IMR-90 (cell line): ENCODE data around the gene SPTB. TPM values are rescaled to one million over a fixed set of nuclear protein-coding genes. Genes with fewer than 3 reads are reported as not detected.

Experiments
- ATAC-seq: fragments of 200-7000 bp; cut with Tn5 transposase; 2 replicates; pipeline ENCODE4 v1.9.1; 2020; ENCODE audit warnings: low read depth, mild to moderate bottlenecking, moderate library complexity
- BruUV-seq: library from RNA; stranded (reverse); fragments of 400-500 nt; replicated peaks from 2 replicates; lab custom pipeline; 2021; lab: Mats Ljungman, UMichigan
- CTCF ChIA-PET: fragments of 300-600 bp; formaldehyde crosslinking; extraction: SDS; loops from one replicate; lab custom pipeline; 2021; ENCODE audit warnings: antibody characterized with exemption; lab: Yijun Ruan, JAX
- POLR2A ChIA-PET: fragments of 300-600 bp; sonication (Branson Sonifier 250); formaldehyde crosslinking; loops from one replicate; lab custom pipeline; 2022; ENCODE audit warnings: antibody characterized with exemption; ENCODE audit not compliant: unreplicated experiment; lab: Charles Lee
- DNase-seq: peaks from one replicate; pipeline ENCODE4 v3.0.0; 2013
- H2AFZ ChIP-seq: replicated peaks from 2 replicates; pipeline ENCODE3; 2013; ENCODE audit warnings: low read length, mild to moderate bottlenecking; ENCODE audit not compliant: poor library complexity
- H2AK5ac ChIP-seq: 2 replicates; pipeline ENCODE4 v1.6.1; 2013; ENCODE audit warnings: low read depth, low read length, inconsistent platforms
- H2AK9ac ChIP-seq: replicated peaks from 2 replicates; pipeline ENCODE3; 2013; ENCODE audit warnings: mild to moderate bottlenecking, low read depth, low read length, moderate library complexity; ENCODE audit not compliant: poor library complexity
- H2BK120ac ChIP-seq: 2 replicates; pipeline ENCODE4 v1.6.1; 2013; ENCODE audit warnings: low read depth, low read length, inconsistent platforms
- H2BK15ac ChIP-seq: 3 replicates; pipeline ENCODE4 v1.6.1; 2013; ENCODE audit warnings: low read depth, low read length, inconsistent platforms
- H2BK20ac ChIP-seq: 2 replicates; pipeline ENCODE4 v1.6.1; 2013; ENCODE audit warnings: low read depth, mild to moderate bottlenecking, inconsistent platforms, low read length, moderate library complexity
- H2BK5ac ChIP-seq: 2 replicates; pipeline ENCODE4 v1.6.1; 2013; ENCODE audit warnings: mild to moderate bottlenecking, low read depth, low read length, inconsistent platforms; ENCODE audit not compliant: poor library complexity, severe bottlenecking
- H3K14ac ChIP-seq: replicated peaks from 2 replicates; pipeline ENCODE4 v1.6.1; 2013; ENCODE audit warnings: low read depth, low read length, inconsistent platforms
- H3K18ac ChIP-seq: 2 replicates; pipeline ENCODE4 v1.6.1; 2013; ENCODE audit warnings: low read depth, low read length, control low read depth
- H3K23ac ChIP-seq: 2 replicates; pipeline ENCODE4 v1.6.1; 2013; ENCODE audit warnings: low read depth, low read length, inconsistent platforms
- H3K27ac ChIP-seq: 2 replicates; pipeline ENCODE4 v1.5.1; 2013; ENCODE audit warnings: mild to moderate bottlenecking, control low read depth, low read length; ENCODE audit not compliant: insufficient read depth
- H3K27me3 ChIP-seq: 2 replicates; pipeline ENCODE4 v1.6.1; 2013; ENCODE audit warnings: low read length; ENCODE audit not compliant: control insufficient read depth, insufficient read depth
- H3K36me3 ChIP-seq: 2 replicates; pipeline ENCODE4 v1.6.1; 2013; ENCODE audit warnings: low read length, mixed read lengths; ENCODE audit not compliant: control insufficient read depth, insufficient read depth
- H3K4ac ChIP-seq: 2 replicates; pipeline ENCODE4 v1.6.1; 2013; ENCODE audit warnings: low read depth, low read length, inconsistent platforms
- H3K4me1 ChIP-seq: 2 replicates; pipeline ENCODE4 v1.6.1; 2013; ENCODE audit warnings: low read length, mixed read lengths; ENCODE audit not compliant: control insufficient read depth, insufficient read depth
- H3K4me2 ChIP-seq: 2 replicates; pipeline ENCODE4 v1.6.1; 2013; ENCODE audit warnings: low read depth, mild to moderate bottlenecking, control low read depth, low read length, moderate library complexity
- H3K4me3 ChIP-seq: 2 replicates; pipeline ENCODE4 v1.5.1; 2013; ENCODE audit warnings: low read depth, mild to moderate bottlenecking, control low read depth, low read length, moderate library complexity; ENCODE audit not compliant: insufficient read depth
- H3K56ac ChIP-seq: 2 replicates; pipeline ENCODE4 v1.6.1; 2013; ENCODE audit warnings: low read length, inconsistent platforms; ENCODE audit not compliant: insufficient read depth; ENCODE audit errors: extremely low read depth
- H3K79me1 ChIP-seq, 2 experiments: 2 replicates each; pipeline ENCODE4 v1.6.1; 2013; ENCODE audit warnings: low read length in 2 of 2, inconsistent platforms in 1 of 2, low read depth in 1 of 2
- H3K9ac ChIP-seq: 2 replicates; pipeline ENCODE4 v1.6.1; 2013; ENCODE audit warnings: low read depth, low read length, control low read depth
- H3K9me1 ChIP-seq: 2 replicates; pipeline ENCODE4 v1.6.1; 2013; ENCODE audit warnings: low read length, inconsistent platforms; ENCODE audit not compliant: insufficient read depth
- H3K9me3 ChIP-seq: 2 replicates; pipeline ENCODE4 v1.6.1; 2013; ENCODE audit warnings: low read length; ENCODE audit not compliant: control insufficient read depth, insufficient read depth
- H4K20me1 ChIP-seq: 2 replicates; pipeline ENCODE4 v1.6.1; 2013; ENCODE audit warnings: low read length, inconsistent platforms; ENCODE audit not compliant: insufficient read depth
- H4K5ac ChIP-seq: 2 replicates; pipeline ENCODE4 v1.6.1; 2013; ENCODE audit warnings: mild to moderate bottlenecking, low read depth, low read length, control low read depth
- H4K8ac ChIP-seq, 2 experiments: 2 replicates each; pipeline ENCODE4 v1.6.1; 2013; ENCODE audit warnings: low read depth in 2 of 2, low read length in 2 of 2, control low read depth in 1 of 2, inconsistent platforms in 1 of 2
- H4K91ac ChIP-seq: 2 replicates; pipeline ENCODE4 v1.6.1; 2013; ENCODE audit warnings: low read depth, low read length, inconsistent platforms; ENCODE audit not compliant: insufficient read depth
- CEBPB ChIP-seq: IDR thresholded peaks from 2 replicates; pipeline ENCODE4 v1.6.1; 2012; ENCODE audit warnings: low read depth, low read length, improper control_type of control experiment
- FOS ChIP-seq: fragments of 150-350 bp; IDR thresholded peaks from 2 replicates; pipeline ENCODE4 v1.6.1; 2016; ENCODE audit warnings: low read depth, low read length
- MAFK ChIP-seq: IDR thresholded peaks from 2 replicates; pipeline ENCODE4 v1.6.1; 2012; ENCODE audit warnings: low read depth, low read length, improper control_type of control experiment
- MAZ ChIP-seq: IDR thresholded peaks from 2 replicates; pipeline ENCODE4 v1.6.1; 2012; ENCODE audit warnings: low read depth, mild to moderate bottlenecking, low read length, improper control_type of control experiment, moderate library complexity, borderline replicate concordance
- POLR2A ChIP-seq: IDR thresholded peaks from 2 replicates; pipeline ENCODE4 v1.6.1; 2012; ENCODE audit warnings: mild to moderate bottlenecking, low read depth, low read length
- RAD21 ChIP-seq: IDR thresholded peaks from 2 replicates; pipeline ENCODE4 v1.6.1; 2012; ENCODE audit warnings: low read length, improper control_type of control experiment
- RCOR1 ChIP-seq: IDR thresholded peaks from 2 replicates; pipeline ENCODE4 v1.6.1; 2012; ENCODE audit warnings: mild to moderate bottlenecking, low read length, improper control_type of control experiment; ENCODE audit not compliant: insufficient replicate concordance
- SMC3 ChIP-seq: fragments of 150-350 bp; IDR thresholded peaks from 2 replicates; pipeline ENCODE4 v1.6.1; 2016; ENCODE audit warnings: low read depth, mild to moderate bottlenecking, antibody characterized with exemption, low read length, moderate library complexity
- WGBS, 2 experiments: methylation state at CpG; one replicate each; pipeline versions ENCODE4 v1.1.5 to v1.1.7; 2013; ENCODE audit warnings: missing lambda C conversion rate in 2 of 2; ENCODE audit not compliant: insufficient read length in 1 of 2; ENCODE audit errors: extremely low coverage in 2 of 2; 5-methylcytosine and 5-hydroxymethylcytosine counted together
- dilution Hi-C: fragments of 300-500 bp; cut with HindIII; formaldehyde crosslinking; loops from one replicate; pipeline ENCODE4 v1.14.3; 2018; ENCODE audit warnings: low sequenced_read_pairs; ENCODE audit not compliant: unreplicated experiment
- in situ Hi-C: fragments of 300-500 bp; cut with MboI; formaldehyde crosslinking; loops from 3 replicates; pipeline ENCODE4 v1.14.3; 2019; ENCODE audit warnings: low sequenced_read_pairs, inconsistent platforms, mixed read lengths
- intact Hi-C: fragments of 100-400 bp; cut with micrococcal nuclease; formaldehyde crosslinking; loops from 2 replicates; pipeline ENCODE4 v1.10.0; 2022
- polyA plus RNA-seq, 3 experiments: library from polyadenylated mRNA; depleted of rRNA; stranded (reverse); fragments of >200 nt; gene quantifications; 2 replicates each; pipeline ENCODE4 v1.2.3, GENCODE V29; 2012; ENCODE audit warnings: low replicate concordance in 1 of 3
- total RNA-seq: library from RNA; depleted of rRNA; stranded (reverse); fragments of >200 nt; gene quantifications from 2 replicates; pipeline ENCODE4 v1.2.3, GENCODE V29; 2012

SPTB gene
- total and polyA plus RNA-seq, 2 of the 4 experiments (the other 2 are of a cell fraction), result under 0.01 to 0.07 TPM

- H4K91ac ChIP-seq, result no peak overlapping the region
- H4K20me1 ChIP-seq, result no peaks in the 10 kb centered on the region
- H3K27me3 ChIP-seq, result peaks cover 4% of the 10 kb centered on the region
- no peak overlapping the region for H3K4me3 ChIP-seq
- no peak overlapping the region for H2AK5ac ChIP-seq
- ChIA-PET CTCF (no interaction called here), POLR2A (no interaction called here)
- dilution Hi-C loops, result no loop called here
- in situ Hi-C loops, result no loop called here
- no peaks in the 10 kb centered on the region for H3K9me1 ChIP-seq
- 95% methylated on average over 8 of the region's 9 CpGs; no CpG with 5 or more reads in 1 of the 2 experiments for WGBS, 2 experiments
- DNase-seq (no peak), ATAC-seq (no peak)
- H3K9me3 ChIP-seq, result no peaks in the 10 kb centered on the region
- no peak overlapping the region for H3K27ac ChIP-seq
- no peak overlapping the region for H4K5ac ChIP-seq
- H4K8ac ChIP-seq, result no peak overlapping the region
- no peak overlapping the region for H3K9ac ChIP-seq
- no peaks in the 10 kb centered on the region for H3K36me3 ChIP-seq
- H2BK20ac ChIP-seq, result no peak overlapping the region
- H2BK120ac ChIP-seq, result no peak overlapping the region
- no peak for TF ChIP-seq MAZ
- TF ChIP-seq POLR2A, result no peak
- TF ChIP-seq CEBPB, result no peak
- TF ChIP-seq RCOR1, result no peak
- no peak for TF ChIP-seq RAD21
- TF ChIP-seq FOS, result no peak
- no peak for TF ChIP-seq SMC3
- TF ChIP-seq MAFK, result no peak
- H3K23ac ChIP-seq, result no peak overlapping the region
- no peak overlapping the region for H2AFZ ChIP-seq
- intact Hi-C loops, result no loop called here
- no peak overlapping the region for H3K18ac ChIP-seq
- H3K14ac ChIP-seq, result no peak overlapping the region
- H3K79me1 ChIP-seq, result no peaks in the 10 kb centered on the region
- H3K4ac ChIP-seq, result no peak overlapping the region
- H3K4me2 ChIP-seq, result no peak overlapping the region
- no peak overlapping the region for H3K56ac ChIP-seq
- H2BK5ac ChIP-seq, result no peak overlapping the region
- H2AK9ac ChIP-seq, result no peak overlapping the region
- no peak overlapping the region for H2BK15ac ChIP-seq
- no TSS peak for BruUV-seq
- peaks cover 9% of the 10 kb centered on the region for H3K4me1 ChIP-seq
These were observed 95.7 kb downstream of the SPTB start for GRCh38 chr14:64784006-64784405.
